SKM-1 treated with dmso at 0.1 percent for 144 hours (cell line): ENCODE measurements around the gene C15orf40.
"Not testable (repeated sequence)": the region's sequence is repeated elsewhere in the genome, so short reads cannot be mapped to it uniquely, and the experiment has no call there.

Experiments
- DNase-seq: peaks from one replicate; lab custom pipeline; 2025; ENCODE audit not compliant: unreplicated experiment; lab: John Stamatoyannopoulos, UW

The C15orf40 gene

GRCh38 chr15:82952158-82953081 is 59.0 kb downstream of the C15orf40 start, which contains the start of gene HOMER2:
Gene HOMER2, minus strand, starts transcription at chr15:82952720. Its CDS starts 185 bp downstream, at chr15:82952535.
- no peak for DNase-seq

GRCh38 chr15:82951472-82952157 is 59.8 kb downstream of the C15orf40 start:
- DNase-seq: no peak

GRCh38 chr15:82950746-82951370 is 60.6 kb downstream of the C15orf40 start:
- DNase-seq: no peak

DNA sequence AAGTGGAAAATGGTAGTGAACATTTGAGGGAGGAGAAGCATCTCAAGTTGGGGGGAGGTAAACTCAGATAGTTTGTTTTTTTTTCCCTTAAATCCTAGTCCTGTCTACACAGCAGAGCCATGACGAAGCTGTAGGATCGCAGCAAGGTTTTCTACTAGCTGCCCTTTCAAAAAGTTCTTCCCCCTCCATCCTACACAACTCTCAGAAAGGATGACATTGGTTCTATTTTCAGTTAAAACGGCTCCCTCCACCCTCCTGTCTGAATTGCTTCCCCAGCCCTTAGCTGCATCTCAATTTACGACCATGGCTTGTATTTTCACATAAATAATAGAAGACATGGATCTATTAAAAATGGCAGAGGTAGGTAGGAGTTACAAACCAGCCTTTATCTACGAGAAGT is 61.1 kb downstream of the C15orf40 start:
- no peak for DNase-seq

GRCh38 chr15:82946155-82946701 is 65.2 kb downstream of the C15orf40 start:
- no peak for DNase-seq

- DNase-seq: no peak
These were observed 66.1 kb downstream of the C15orf40 start for GRCh38 chr15:82945326-82945725.

DNA sequence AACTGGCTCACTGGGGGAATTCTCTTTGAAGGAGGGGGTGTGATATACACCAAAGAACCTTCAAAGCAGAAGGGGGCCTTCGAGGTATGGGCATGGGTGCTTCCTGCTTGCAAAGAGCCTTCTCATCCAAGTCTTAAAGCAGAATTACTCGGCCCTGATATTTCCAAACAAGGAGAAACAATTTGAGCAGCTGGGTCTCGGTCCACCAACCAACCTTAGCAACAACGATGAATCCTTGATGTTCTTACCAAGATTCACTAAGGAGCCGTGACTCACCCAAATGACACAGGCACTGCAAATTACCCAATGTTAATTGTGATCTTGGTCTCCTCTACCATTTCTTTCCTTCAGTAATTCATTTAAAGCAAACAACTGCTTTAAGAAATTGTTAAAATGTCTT is 66.6 kb downstream of the C15orf40 start:
- no peak for DNase-seq

DNA sequence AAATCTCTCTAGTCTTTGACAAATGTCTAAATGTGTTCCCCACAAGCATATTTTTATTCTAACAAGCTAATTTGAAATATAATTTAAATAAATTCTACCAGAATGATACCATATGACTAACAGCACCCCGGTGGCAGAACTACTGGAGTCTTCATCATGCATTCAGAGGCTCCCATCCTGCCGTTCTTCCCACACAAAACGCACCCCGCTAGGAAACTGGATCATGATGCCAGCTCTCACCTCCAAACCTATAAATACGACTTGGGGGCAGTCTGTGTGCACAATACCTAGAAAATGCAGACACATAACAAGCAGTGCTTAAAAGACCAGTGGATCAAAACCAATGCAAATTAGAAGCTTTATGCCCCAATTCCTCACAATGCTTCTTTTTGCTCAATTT is 67.4 kb downstream of the C15orf40 start:
- DNase-seq: no peak

DNA sequence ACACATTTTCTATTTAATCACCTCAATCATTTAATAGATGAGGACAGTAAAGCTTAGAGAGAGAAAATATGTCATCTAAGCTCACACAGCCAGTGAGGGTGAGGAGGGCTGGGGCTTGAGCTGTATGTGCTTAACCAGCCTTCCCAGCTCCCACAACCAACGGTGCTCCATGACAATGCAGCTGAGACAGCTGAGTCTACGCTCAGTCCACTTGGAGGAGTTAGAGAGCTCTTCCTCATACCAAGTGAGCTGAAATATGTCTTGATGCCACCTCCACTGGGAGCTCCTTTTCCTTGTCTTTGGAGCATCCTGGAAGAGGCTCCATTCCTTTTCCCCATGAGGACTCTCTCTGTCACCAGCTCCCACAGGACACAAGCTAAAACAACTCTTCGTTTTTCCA is 68.3 kb downstream of the C15orf40 start:
- DNase-seq: no peak

GRCh38 chr15:82942691-82943090 is 68.7 kb downstream of the C15orf40 start:
- DNase-seq: no peak

GRCh38 chr15:82939678-82940077 is 71.8 kb downstream of the C15orf40 start:
- not testable (repeated sequence) for DNase-seq
